AG04449 (cell line): ENCODE data around the gene TEX44.
A peak's percentile ranks its signal among the peaks of the same experiment; 100 is the strongest.

Experiments used
- CTCF ChIA-PET: fragments of 350-600 bp; formaldehyde crosslinking; extraction: SDS; loops from one replicate; lab custom pipeline; 2021; ENCODE audit warnings: antibody characterized with exemption; lab: Yijun Ruan, JAX
- POLR2A ChIA-PET: fragments of 400-600, 350-600 bp; formaldehyde crosslinking; extraction: SDS; loops from one replicate; lab custom pipeline; 2020; ENCODE audit warnings: antibody characterized with exemption, inconsistent platforms; lab: Yijun Ruan, JAX
- DNase-seq: peaks from one replicate; pipeline ENCODE4 v3.0.0-alpha.2; 2010; ENCODE audit warnings: low read depth, low spot score
- H3K4me3 ChIP-seq: 2 replicates; pipeline ENCODE4 v1.5.1; 2011; ENCODE audit warnings: low read depth, mild to moderate bottlenecking, control low read depth, low read length
- TF ChIP-seq, protein P1 (sequence below): IDR thresholded peaks from one replicate; pipeline ENCODE4 v1.5.1; 2011; ENCODE audit warnings: mild to moderate bottlenecking, moderate library complexity, low read length, control low read depth, inconsistent platforms; ENCODE audit not compliant: insufficient read depth; ENCODE audit errors: missing control alignments

The TEX44 gene

DNA sequence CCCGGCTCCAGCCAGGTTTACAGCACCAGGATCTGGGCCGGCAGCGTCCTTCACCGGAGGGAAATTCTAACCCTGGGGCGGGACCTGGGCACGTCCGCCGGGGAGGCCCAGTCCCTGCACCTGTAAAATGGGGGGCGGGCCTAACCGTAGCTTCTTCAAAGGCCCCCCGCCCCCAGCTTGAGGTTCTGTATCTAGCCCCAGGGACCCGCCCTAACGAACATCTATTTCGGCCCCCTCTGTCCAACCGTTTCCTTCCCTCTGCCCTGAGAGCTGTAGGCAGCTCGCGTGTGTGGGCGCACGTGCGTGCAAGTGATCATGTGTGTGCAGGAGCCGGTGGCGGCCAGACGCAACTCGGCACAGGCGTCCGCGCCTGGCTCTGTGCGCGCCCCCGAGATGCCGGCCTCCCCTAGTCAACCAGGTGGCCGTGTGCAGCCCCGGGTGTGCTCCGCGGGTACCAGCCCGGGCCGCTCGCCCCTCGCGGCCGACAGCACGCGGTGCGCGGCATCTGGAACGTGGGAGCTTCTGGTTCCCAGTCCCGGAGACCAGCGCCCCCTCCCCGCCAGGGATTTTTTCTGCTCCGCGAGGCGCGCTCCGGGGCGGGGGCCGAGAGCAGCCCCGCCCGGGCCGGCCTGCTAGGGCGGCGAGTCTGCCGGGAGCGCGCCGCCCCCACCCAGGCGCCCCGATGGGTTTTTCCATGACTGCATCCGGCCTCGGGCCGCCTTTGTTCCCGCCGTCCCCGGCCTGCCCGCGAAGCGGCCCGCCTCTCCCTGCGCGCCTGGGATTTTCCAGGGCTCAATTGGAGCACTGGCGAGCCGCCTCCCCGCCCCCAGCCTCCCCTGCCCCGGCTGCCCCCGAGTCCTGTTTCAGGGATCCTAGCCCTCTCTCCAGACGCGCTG, 21.2 kb downstream of the TEX44 start:
- POLR2A ChIA-PET: interaction anchor here (1.0 to 3.8 kb wide), 7 partner anchors 9 to 101 kb away, joined by 3 to 28 read pairs (median 7); partner anchors contain the start of gene PTMA
- CTCF ChIA-PET: interaction anchor here (0.5 to 15.4 kb wide), 29 partner anchors 10 to 413 kb away, joined by 3 to 414 read pairs (median 7); partner anchors contain the start of genes COPS7B and PTMA
- TF ChIP-seq, protein P1, sequence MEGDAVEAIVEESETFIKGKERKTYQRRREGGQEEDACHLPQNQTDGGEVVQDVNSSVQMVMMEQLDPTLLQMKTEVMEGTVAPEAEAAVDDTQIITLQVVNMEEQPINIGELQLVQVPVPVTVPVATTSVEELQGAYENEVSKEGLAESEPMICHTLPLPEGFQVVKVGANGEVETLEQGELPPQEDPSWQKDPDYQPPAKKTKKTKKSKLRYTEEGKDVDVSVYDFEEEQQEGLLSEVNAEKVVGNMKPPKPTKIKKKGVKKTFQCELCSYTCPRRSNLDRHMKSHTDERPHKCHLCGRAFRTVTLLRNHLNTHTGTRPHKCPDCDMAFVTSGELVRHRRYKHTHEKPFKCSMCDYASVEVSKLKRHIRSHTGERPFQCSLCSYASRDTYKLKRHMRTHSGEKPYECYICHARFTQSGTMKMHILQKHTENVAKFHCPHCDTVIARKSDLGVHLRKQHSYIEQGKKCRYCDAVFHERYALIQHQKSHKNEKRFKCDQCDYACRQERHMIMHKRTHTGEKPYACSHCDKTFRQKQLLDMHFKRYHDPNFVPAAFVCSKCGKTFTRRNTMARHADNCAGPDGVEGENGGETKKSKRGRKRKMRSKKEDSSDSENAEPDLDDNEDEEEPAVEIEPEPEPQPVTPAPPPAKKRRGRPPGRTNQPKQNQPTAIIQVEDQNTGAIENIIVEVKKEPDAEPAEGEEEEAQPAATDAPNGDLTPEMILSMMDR: peak; percentile 1
- DNase-seq: no peak
- peak overlapping the region; percentile 48 for H3K4me3 ChIP-seq

DNA sequence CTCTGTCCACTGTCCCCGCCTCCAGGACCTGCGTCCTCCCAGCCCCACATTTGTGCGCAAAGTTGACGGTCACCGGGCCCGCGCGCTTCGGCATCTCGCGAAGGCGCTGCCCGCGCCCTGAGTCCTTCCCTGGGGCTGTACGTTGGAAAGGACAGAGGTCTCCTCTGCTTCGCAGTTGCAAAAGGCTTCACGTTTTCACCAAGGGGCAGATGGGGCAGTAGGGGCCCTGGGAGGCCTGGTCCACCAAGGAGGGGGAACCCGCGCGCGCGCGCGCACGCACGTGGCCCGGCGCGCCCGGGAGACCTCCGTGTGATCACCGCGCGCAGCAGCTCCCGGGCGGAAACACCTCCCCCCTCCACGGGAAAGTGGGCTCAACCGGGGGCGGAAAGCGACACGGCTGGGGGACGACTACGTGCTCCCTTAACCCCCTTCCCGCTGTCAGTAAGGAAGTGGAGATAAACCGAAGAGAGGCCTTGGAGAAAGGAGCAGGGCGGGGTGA, 21.9 kb downstream of the TEX44 start:
- peak overlapping the region; percentile 48 for H3K4me3 ChIP-seq
- DNase-seq: no peak
- POLR2A ChIA-PET: interaction anchor here (1.0 to 3.8 kb wide), 4 partner anchors 52 to 100 kb away, joined by 3 to 28 read pairs (median 14); partner anchors contain the start of gene PTMA
- TF ChIP-seq, protein P1: no peak
- CTCF ChIA-PET: interaction anchor here (0.9 to 15.4 kb wide), 15 partner anchors 10 to 134 kb away, joined by 3 to 414 read pairs (median 13); partner anchors contain the start of gene PTMA

DNA sequence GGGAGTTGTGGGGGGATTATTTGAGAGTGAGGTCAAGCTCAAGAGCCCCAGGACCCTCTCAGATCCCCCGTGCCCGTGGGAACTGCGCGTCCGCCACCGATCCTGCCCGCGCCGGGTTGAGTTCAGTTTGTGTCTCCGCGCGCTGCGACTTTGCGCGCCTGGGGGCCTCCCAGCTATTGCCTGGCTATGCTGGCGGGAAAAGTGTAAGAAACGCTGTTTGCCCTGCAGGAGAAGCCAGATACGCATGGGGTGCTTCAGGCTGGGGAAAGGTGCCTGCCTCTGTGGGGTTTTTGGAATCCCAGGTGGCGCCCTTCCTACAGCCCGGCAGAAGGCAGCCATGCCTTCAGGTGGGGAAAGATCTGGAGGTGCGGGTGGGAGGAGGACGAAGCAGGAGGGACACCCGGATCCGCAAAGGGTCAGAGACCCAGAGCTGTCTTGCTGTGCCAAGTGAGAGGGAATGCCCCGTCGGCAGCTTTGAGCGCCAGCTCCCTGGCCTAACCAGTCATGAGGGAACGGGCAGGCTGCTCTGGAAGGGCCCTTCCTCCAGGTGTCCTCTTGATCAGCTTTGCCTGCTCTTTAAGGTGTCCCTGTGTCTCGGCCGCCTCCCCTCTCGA, 22.5 kb downstream of the TEX44 start:
- H3K4me3 ChIP-seq: peak overlapping the region; percentile 48
- POLR2A ChIA-PET: interaction anchor here (3.8 kb wide), 1 partner anchor 94 kb away, joined by 28 read pairs; the partner anchor contains the start of gene PTMA
- CTCF ChIA-PET: interaction anchor here (1.0 to 15.4 kb wide), 7 partner anchors 9 to 100 kb away, joined by 3 to 414 read pairs (median 86); partner anchors contain the start of gene PTMA
- no peak for DNase-seq
- TF ChIP-seq, protein P1: no peak

DNA sequence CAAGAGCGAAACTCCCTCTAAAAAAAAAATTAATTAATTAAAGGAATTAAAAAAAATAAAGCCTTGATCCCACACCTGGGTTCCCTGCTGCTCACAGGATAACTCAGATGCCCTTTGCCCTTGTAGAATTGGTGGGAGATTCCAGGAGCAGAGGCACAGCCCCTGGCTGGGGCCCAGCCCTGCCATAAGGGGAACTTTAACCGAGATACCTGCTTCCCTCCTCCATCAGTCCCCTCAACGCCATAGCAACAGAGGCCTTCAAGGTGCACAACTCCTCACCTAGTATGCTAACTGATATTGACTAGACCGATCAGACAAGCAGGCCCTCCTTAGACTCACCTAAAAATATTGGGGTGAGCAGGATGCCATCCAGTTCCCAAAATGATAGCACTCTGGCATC, 23.6 kb downstream of the TEX44 start:
- POLR2A ChIA-PET: no interaction called here
- H3K4me3 ChIP-seq: no peak overlapping the region
- DNase-seq: no peak
- TF ChIP-seq, protein P1: no peak
- CTCF ChIA-PET: interaction anchor here (2.4 to 15.4 kb wide), 2 partner anchors 58 to 99 kb away, joined by 15 to 414 read pairs; no protein-coding TSS in a partner anchor

DNA sequence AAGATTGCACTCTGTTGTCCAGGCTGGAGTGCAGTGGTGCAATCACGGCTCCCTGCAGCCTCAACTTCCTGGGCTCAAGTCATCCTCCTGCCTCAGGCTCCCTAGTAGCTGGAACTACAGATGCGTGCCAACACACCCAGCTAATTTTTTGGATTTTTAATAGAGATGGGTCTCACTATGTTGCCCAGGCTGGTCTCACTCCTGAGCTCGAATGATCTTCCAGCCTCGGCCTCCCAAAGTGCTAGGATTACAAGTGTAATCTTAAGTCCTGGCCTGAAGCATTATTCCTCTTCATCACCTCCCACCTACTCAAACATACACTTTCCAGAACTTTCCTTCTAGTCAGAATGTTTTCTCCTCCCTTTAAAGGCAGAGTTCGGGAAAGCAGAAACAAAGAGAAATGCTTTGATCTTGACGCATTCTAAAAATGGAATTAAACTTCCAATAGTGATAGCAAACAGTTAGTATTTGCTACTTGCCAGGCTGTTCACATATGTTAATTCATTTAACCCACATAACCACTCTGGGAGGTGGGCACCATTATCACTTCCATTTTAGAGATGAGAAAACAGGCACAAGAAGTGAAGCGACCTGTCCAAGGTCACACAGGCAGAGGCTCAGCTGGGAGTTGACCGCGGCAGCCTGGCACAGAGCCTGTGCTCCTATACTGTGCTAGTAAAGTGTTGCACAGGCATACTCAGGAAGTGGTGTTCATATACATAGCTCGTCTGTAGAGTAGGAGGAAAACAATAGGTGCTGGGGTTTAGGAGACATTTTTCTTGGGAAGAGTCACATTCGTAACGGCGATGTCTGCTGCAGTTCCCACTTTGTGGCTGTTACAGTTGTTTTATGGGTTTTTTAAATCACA, 24.6 kb downstream of the TEX44 start:
- no peak overlapping the region for H3K4me3 ChIP-seq
- ChIA-PET CTCF (interaction anchor here (1.0 to 15.4 kb wide), 7 partner anchors 9 to 98 kb away, joined by 3 to 414 read pairs (median 7); no protein-coding TSS in a partner anchor), POLR2A (interaction anchor here (0.6 to 1.0 kb wide), 2 partner anchors 92 to 189 kb away, joined by 3 to 4 read pairs; no protein-coding TSS in a partner anchor)

More for the DNA sequence above, 24.6 kb downstream of the TEX44 start:
- DNase-seq: no peak
- TF ChIP-seq, protein P1: no peak
